HG03175 (cell line): Measurements from ENCODE around the gene ITGA3.
"Not testable (repeated sequence)": the region's sequence is repeated elsewhere in the genome, so short reads cannot be mapped to it uniquely, and the experiment has no call there.

ENCODE experiments used
- ATAC-seq: cut with Tn5 transposase; IDR thresholded peaks from one replicate; pipeline ENCODE4 v1.9.1; 2021; ENCODE audit warnings: mild to moderate bottlenecking, moderate library complexity; ENCODE audit not compliant: unreplicated experiment

Gene ITGA3

GRCh38 chr17:50051082-50051576 lies 4.8 kb upstream of the ITGA3 start:
- no peak for ATAC-seq

- ATAC-seq = no peak
Measured at GRCh38 chr17:50051606-50052005, 4.3 kb upstream of the ITGA3 start.

GRCh38 chr17:50052241-50052796 lies 3.6 kb upstream of the ITGA3 start:
- ATAC-seq = no peak

GRCh38 chr17:50052822-50053653 lies 2.9 kb upstream of the ITGA3 start:
- ATAC-seq = no peak

- no peak for ATAC-seq
Measured at GRCh38 chr17:50053654-50053960, 2.3 kb upstream of the ITGA3 start.

GRCh38 chr17:50055055-50055425 lies 870 bp upstream of the ITGA3 start:
- peak; percentile 7 for ATAC-seq

- peak; percentile 60 for ATAC-seq
Measured at GRCh38 chr17:50056217-50056960, 479 bp downstream of the ITGA3 start.

- ATAC-seq = no peak
Measured at GRCh38 chr17:50056961-50057330, 1.0 kb downstream of the ITGA3 start.

GRCh38 chr17:50057521-50057991 lies 1.6 kb downstream of the ITGA3 start:
- ATAC-seq = no peak

GRCh38 chr17:50058296-50058953 lies 2.5 kb downstream of the ITGA3 start:
- no peak for ATAC-seq

- no peak for ATAC-seq
Measured at GRCh38 chr17:50059256-50059655, 3.3 kb downstream of the ITGA3 start.

- no peak for ATAC-seq
Measured at GRCh38 chr17:50059759-50060273, 3.9 kb downstream of the ITGA3 start.

- no peak for ATAC-seq
Measured at GRCh38 chr17:50060951-50061712, 5.2 kb downstream of the ITGA3 start.

GRCh38 chr17:50061713-50062045 lies 5.8 kb downstream of the ITGA3 start:
- ATAC-seq = not testable (repeated sequence)

- no peak for ATAC-seq
Measured at GRCh38 chr17:50062293-50063243, 6.7 kb downstream of the ITGA3 start.

GRCh38 chr17:50063561-50064252 lies 7.8 kb downstream of the ITGA3 start:
- ATAC-seq = no peak

GRCh38 chr17:50064253-50065001 lies 8.5 kb downstream of the ITGA3 start:
- ATAC-seq = no peak

- ATAC-seq = no peak
Measured at GRCh38 chr17:50065056-50065455, 9.1 kb downstream of the ITGA3 start.
